ENCODE measurements around the gene RBM38. TPM values are rescaled to one million over a fixed set of nuclear protein-coding genes. Genes with fewer than 3 reads are reported as not detected.

The RBM38 gene
- total and polyA plus RNA-seq, 8 donors = 16.8 to 29.5 (median 19.9) TPM

GRCh38 chr20:57445774-57446173, 54.6 kb downstream of the RBM38 start:
- Histone ChIP-seq H3K4me1 (peaks cover 8 to 24% of the 10 kb centered on the region in 2 donors), H3K4me3 (no peak overlapping the region), H3K9me3 (no peaks in the 10 kb centered on the region), H3K36me3 (no peaks in the 10 kb centered on the region), H3K27ac (no peak overlapping the region), H3K27me3 (peaks cover 0 to 11% of the 10 kb centered on the region in 2 donors)
- no peak for ATAC-seq
- TF ChIP-seq CTCF (IDR thresholded peaks at IDR 0.05) = no peak
- no peak for DNase-seq
- intact Hi-C loops (cut with DNase I) = no loop called here

- peaks cover 0 to 16% of the 10 kb centered on the region in 2 donors for H3K27me3 ChIP-seq
- TF ChIP-seq CTCF (IDR thresholded peaks at IDR 0.05) = no peak
- ATAC-seq (no peak), DNase-seq (no peak)
- H3K27ac ChIP-seq = no peak overlapping the region
- no peaks in the 10 kb centered on the region for H3K9me3 ChIP-seq
- no peak overlapping the region for H3K4me3 ChIP-seq
- no peaks in the 10 kb centered on the region for H3K36me3 ChIP-seq
- H3K4me1 ChIP-seq = peaks cover 0 to 39% of the 10 kb centered on the region in 2 donors
- intact Hi-C loops (cut with DNase I) = no loop called here
Observed at GRCh38 chr20:57448764-57449354, 57.7 kb downstream of the RBM38 start.

- H3K4me1 ChIP-seq = peaks cover 0 to 39% of the 10 kb centered on the region in 2 donors
- TF ChIP-seq CTCF (IDR thresholded peaks at IDR 0.05) = no peak
- peaks cover 0 to 16% of the 10 kb centered on the region in 2 donors for H3K27me3 ChIP-seq
- peak overlapping the region in 1 of 2 donors; percentile 89 for H3K27ac ChIP-seq
- ATAC-seq (no peak), DNase-seq (no peak)
- no peaks in the 10 kb centered on the region for H3K9me3 ChIP-seq
- H3K36me3 ChIP-seq = no peaks in the 10 kb centered on the region
- no peak overlapping the region for H3K4me3 ChIP-seq
- intact Hi-C loops (cut with DNase I) = no loop called here
Observed at GRCh38 chr20:57449398-57450354, 58.5 kb downstream of the RBM38 start.

GRCh38 chr20:57450419-57450818, 59.2 kb downstream of the RBM38 start:
- no peaks in the 10 kb centered on the region for H3K9me3 ChIP-seq
- peak overlapping the region in 1 of 2 donors; percentile 89 for H3K27ac ChIP-seq
- intact Hi-C loops (cut with DNase I) = no loop called here
- H3K36me3 ChIP-seq = no peaks in the 10 kb centered on the region
- peak in 2 of 4 donors; percentile 77 to 90 for DNase-seq
- peak; percentile 74 for ATAC-seq
- peak overlapping the region in 1 of 2 donors; percentile 9 for H3K4me3 ChIP-seq
- no peak for TF ChIP-seq CTCF (IDR thresholded peaks at IDR 0.05)
- peaks cover 0 to 39% of the 10 kb centered on the region in 2 donors for H3K4me1 ChIP-seq
- peaks cover 0 to 16% of the 10 kb centered on the region in 2 donors for H3K27me3 ChIP-seq

GRCh38 chr20:57450931-57451330, 59.7 kb downstream of the RBM38 start:
- H3K4me3 ChIP-seq = peak overlapping the region in 1 of 2 donors; percentile 9
- no peaks in the 10 kb centered on the region for H3K9me3 ChIP-seq
- intact Hi-C loops (cut with DNase I) = no loop called here
- TF ChIP-seq CTCF (IDR thresholded peaks at IDR 0.05) = no peak
- DNase-seq = peak in 1 of 4 donors; percentile 83
- peaks cover 0 to 16% of the 10 kb centered on the region in 2 donors for H3K27me3 ChIP-seq
- H3K4me1 ChIP-seq = peaks cover 0 to 39% of the 10 kb centered on the region in 2 donors
- no peak for ATAC-seq
- H3K27ac ChIP-seq = peak overlapping the region in 1 of 2 donors; percentile 89
- H3K36me3 ChIP-seq = no peaks in the 10 kb centered on the region

All from left lung (tissue), 10 donors.